GM12878 (cell line): ENCODE data around the gene KCNJ13. TPM values are rescaled to one million over a fixed set of nuclear protein-coding genes. Genes with fewer than 3 reads are reported as not detected.

Experiments
- ATAC-seq: fragments of 200-7000 bp; cut with Tn5 transposase; 3 replicates; pipeline ENCODE4 v1.9.1; 2020; ENCODE audit warnings: mild to moderate bottlenecking, moderate library complexity
- BruUV-seq: library from RNA; stranded (reverse); fragments of 400-500 nt; replicated peaks from 2 replicates; lab custom pipeline; 2021; lab: Mats Ljungman, UMichigan
- CTCF ChIA-PET: fragments of 300-600 bp; sonication (Branson Sonifier 250); formaldehyde crosslinking; extraction: SDS; loops from one replicate; lab custom pipeline; 2021; ENCODE audit warnings: inconsistent platforms; lab: Yijun Ruan, JAX
- POLR2A ChIA-PET: fragments of 350-600 bp; formaldehyde crosslinking; extraction: SDS; loops from one replicate; lab custom pipeline; 2021; ENCODE audit warnings: inconsistent platforms; lab: Charles Lee
- RAD21 ChIA-PET: fragments of 300-600 bp; sonication (Branson Sonifier 250); formaldehyde crosslinking; loops from one replicate; lab custom pipeline; 2023; ENCODE audit warnings: antibody characterized with exemption; ENCODE audit not compliant: unreplicated experiment; lab: Charles Lee
- SMC1A ChIA-PET: fragments of 300-600 bp; sonication (Branson Sonifier 250); formaldehyde crosslinking; loops from one replicate; lab custom pipeline; 2023; ENCODE audit not compliant: unreplicated experiment, uncharacterized antibody; lab: Charles Lee
- DNase-seq: peaks from one replicate; pipeline ENCODE4 v3.0.0-alpha.2; 2011; ENCODE audit warnings: low read depth, low spot score
- FAIRE-seq: peaks from 3 replicates; lab custom pipeline; 2011; peaks lifted over from hg19 to GRCh38; lab: Jason Lieb, UNC
- H2AFZ ChIP-seq: 2 replicates; pipeline ENCODE4 v1.6.0; 2011; ENCODE audit warnings: low read depth, low read length, control low read depth; ENCODE audit not compliant: control insufficient read depth
- H3K27ac ChIP-seq: 2 replicates; pipeline ENCODE4 v1.5.1; 2011; ENCODE audit warnings: control low read depth; ENCODE audit not compliant: control insufficient read depth, insufficient read depth
- H3K27me3 ChIP-seq, 2 experiments: replicated peaks in 1 of 2; 2 replicates each; pipeline versions ENCODE4 v1.6.0 to v1.6.1; 2011; ENCODE audit warnings: low read length in 1 of 2; ENCODE audit not compliant: control insufficient read depth in 2 of 2, insufficient read depth in 2 of 2
- H3K36me3 ChIP-seq, 2 experiments: 2 replicates each; pipeline ENCODE4 v1.5.1; 2011; ENCODE audit warnings: low read length in 1 of 2; ENCODE audit not compliant: control insufficient read depth in 2 of 2, insufficient read depth in 2 of 2
- H3K4me1 ChIP-seq: 2 replicates; pipeline ENCODE4 v1.6.1; 2011; ENCODE audit warnings: mild to moderate bottlenecking, low read length, moderate library complexity, mixed read lengths; ENCODE audit not compliant: control insufficient read depth, insufficient read depth
- H3K4me2 ChIP-seq: 2 replicates; pipeline ENCODE4 v1.6.0; 2011; ENCODE audit warnings: control low read depth; ENCODE audit not compliant: control insufficient read depth, insufficient read depth
- H3K4me3 ChIP-seq: fragments of 200-600 bp; sonication (generic); 2 replicates; pipeline ENCODE4 v1.5.1; 2016
- H3K79me2 ChIP-seq: 2 replicates; pipeline ENCODE4 v1.6.0; 2011; ENCODE audit warnings: low read length; ENCODE audit not compliant: control insufficient read depth, insufficient read depth
- H3K9ac ChIP-seq: 2 replicates; pipeline ENCODE4 v1.8.0; 2011; ENCODE audit warnings: low read length, control low read depth, mixed read lengths; ENCODE audit not compliant: control insufficient read depth, insufficient read depth
- H3K9me3 ChIP-seq: replicated peaks from 3 replicates; pipeline ENCODE4 v1.5.1; 2011; ENCODE audit warnings: mild to moderate bottlenecking, low read length; ENCODE audit not compliant: control insufficient read depth, insufficient read depth
- H4K20me1 ChIP-seq: 2 replicates; pipeline ENCODE4 v1.6.0; 2011; ENCODE audit not compliant: control insufficient read depth, insufficient read depth
- BHLHE40 ChIP-seq, 2 experiments: fragments of 450-650 bp in 1 of 2; IDR thresholded peaks; 2 replicates each; pipeline ENCODE4 v1.6.1; 2011 to 2017; ENCODE audit warnings: low read depth in 2 of 2, borderline replicate concordance in 1 of 2, improper control_type of control experiment in 1 of 2, low read length in 1 of 2, mild to moderate bottlenecking in 1 of 2
- JUNB ChIP-seq: IDR thresholded peaks from 2 replicates; pipeline ENCODE4 v1.6.1; 2016; ENCODE audit warnings: antibody characterized with exemption, mild to moderate bottlenecking
- MTA2 ChIP-seq: fragments of 450-650 bp; IDR thresholded peaks from 2 replicates; pipeline ENCODE4 v1.6.1; 2016; ENCODE audit warnings: low read depth, mild to moderate bottlenecking, moderate library complexity
- MTA3 ChIP-seq: IDR thresholded peaks from 2 replicates; pipeline ENCODE4 v1.6.1; 2012; ENCODE audit warnings: low read length, inconsistent platforms, borderline replicate concordance
- POLR2AphosphoS5 ChIP-seq: IDR thresholded peaks from 2 replicates; pipeline ENCODE4 v1.6.1; 2011; ENCODE audit warnings: mild to moderate bottlenecking, low read length, inconsistent platforms
- RAD21 ChIP-seq: IDR thresholded peaks from 2 replicates; pipeline ENCODE4 v1.6.1; 2011; ENCODE audit warnings: mild to moderate bottlenecking, low read depth, low read length, moderate library complexity; ENCODE audit not compliant: insufficient read depth
- WGBS: methylation state at CpG from one replicate; pipeline ENCODE4 v1.1.6; 2016; ENCODE audit warnings: low lambda C conversion rate; ENCODE audit not compliant: insufficient replicate concordance, insufficient coverage; ENCODE audit errors: missing lambda C conversion rate; 5-methylcytosine and 5-hydroxymethylcytosine counted together
- in situ Hi-C: fragments of 300-500 bp; cut with MboI; formaldehyde crosslinking; loops from 9 replicates; pipeline ENCODE4 v1.14.3; 2018; ENCODE audit warnings: mixed read lengths
- intact Hi-C: fragments of 100-400 bp; cut with micrococcal nuclease; formaldehyde crosslinking; loops from one replicate; pipeline ENCODE4 v1.14.2; 2022; ENCODE audit not compliant: unreplicated experiment
- polyA plus RNA-seq, 11 experiments: library from polyadenylated mRNA; depleted of rRNA in 4 of 11; unstranded in 6 of 11; stranded (reverse) in 5 of 11; fragments of >200 nt; fragmentation: Nextera tagmentation in 4 of 11; fragmentation: Illumina TruSeq in 1 of 11; extraction: Ambion mirVana in 4 of 11; extraction: Trizol in 1 of 11; gene quantifications; 1 replicate in 1 of 11; 2 replicates in 10 of 11; pipeline versions ENCODE4 v1.2.1 to v1.2.3, GENCODE V29; 2011 to 2016; ENCODE audit warnings: inconsistent platforms in 2 of 11, missing spikeins in 2 of 11, low read depth in 1 of 11
- total RNA-seq, 4 experiments: library from RNA; depleted of rRNA in 3 of 4; stranded (reverse); fragments of >200 nt in 3 of 4; fragmentation: Illumina TruSeq in 1 of 4; extraction: Trizol in 1 of 4; gene quantifications; 2 replicates each; pipeline versions ENCODE4 v1.2.1 to v1.2.3, GENCODE V29; 2013 to 2021
- TF ChIP-seq, protein P1 (sequence below): IDR thresholded peaks from 2 replicates; pipeline ENCODE4 v1.6.1; 2011; ENCODE audit warnings: borderline replicate concordance, low read depth, mild to moderate bottlenecking, moderate library complexity, mixed read lengths, low read length; ENCODE audit not compliant: insufficient read depth; ENCODE audit errors: extremely low read length

The KCNJ13 gene
- total and polyA plus RNA-seq, 10 of the 15 experiments (the other 5 are each of a cell fraction or from before 2014, with no cell fraction given): 0.24 to 0.68 (median 0.29) TPM; not detected in 7

DNA sequence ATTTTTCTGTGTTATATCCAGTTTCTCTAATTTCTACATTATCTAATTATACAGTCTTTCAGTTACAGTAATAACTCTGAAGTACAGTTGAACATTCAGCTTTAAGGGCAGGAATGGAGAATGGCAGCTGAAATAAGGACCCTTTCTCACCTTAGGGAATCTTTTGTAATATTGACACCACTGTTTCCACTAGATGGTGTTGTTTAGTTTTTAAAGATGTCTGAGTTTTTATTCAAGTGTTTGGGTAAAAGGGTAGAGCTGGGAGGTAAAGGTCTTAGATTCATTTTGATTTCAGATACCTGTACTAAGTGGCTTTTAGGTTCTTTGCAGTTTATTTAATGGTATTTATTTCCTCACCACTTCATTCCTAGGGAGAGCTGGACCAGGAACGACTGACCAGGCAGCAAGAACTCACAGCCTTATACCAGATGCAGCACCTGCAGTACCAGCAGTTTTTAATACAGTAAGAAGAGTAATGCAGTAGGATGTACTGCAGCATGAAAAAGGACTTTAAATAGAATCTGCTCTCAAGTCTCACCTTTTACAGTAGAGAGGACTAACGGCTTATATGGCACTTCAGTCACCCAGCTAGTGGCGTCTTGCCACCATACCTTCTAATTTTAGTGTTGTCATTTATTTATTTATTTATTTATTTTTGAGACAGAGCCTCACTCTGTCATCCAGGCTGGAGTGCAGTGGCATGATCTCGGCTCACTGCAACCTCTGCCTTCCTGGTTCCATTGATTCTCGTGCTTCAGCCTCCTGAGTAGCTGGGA, 33.2 kb upstream of the KCNJ13 start:
- ChIA-PET RAD21 (interaction anchor here (1.1 to 2.3 kb wide), 3 partner anchors 220 to 251 kb away, joined by 4 to 10 read pairs (median 4); partner anchors contain the start of gene INPP5D), POLR2A (interaction anchor here (0.5 kb wide), 1 partner anchor 489 kb away, joined by 8 read pairs; no protein-coding TSS in a partner anchor), CTCF (interaction anchor here (0.8 to 3.1 kb wide), 13 partner anchors 10 to 450 kb away, joined by 3 to 16 read pairs (median 4); partner anchors contain the start of gene ATG16L1)
- no peak overlapping the region for H2AFZ ChIP-seq
- no peaks in the 10 kb centered on the region for H3K79me2 ChIP-seq
- H3K4me1 ChIP-seq: no peaks in the 10 kb centered on the region
- FAIRE-seq (no peak), ATAC-seq (no peak), DNase-seq (no peak)
- H3K9ac ChIP-seq: no peak overlapping the region
- no peaks in the 10 kb centered on the region for H3K27me3 ChIP-seq
- intact Hi-C loops (no loop called here), in situ Hi-C loops (no loop called here)
- no peak overlapping the region for H3K4me3 ChIP-seq
- no peaks in the 10 kb centered on the region; the same call in 1 of the 2 replicates for H4K20me1 ChIP-seq
- 97% methylated on average over 5 of the region's 5 CpGs for WGBS
- BruUV-seq: no TSS peak
- H3K36me3 ChIP-seq: peaks cover 0 to 37% of the 10 kb centered on the region in 2 experiments; a peak in 3 of 4 replicates
- H3K4me2 ChIP-seq: no peak overlapping the region
- TF ChIP-seq JUNB: no peak
- no peak for TF ChIP-seq MTA3
- TF ChIP-seq RAD21: peak; percentile 4; the same call in 1 of the 2 replicates
- TF ChIP-seq MTA2: no peak
- TF ChIP-seq, all 136 proteins: peak for 1
- SMC1A ChIA-PET: interaction anchor here (0.8 to 2.1 kb wide), 10 partner anchors 9 to 441 kb away, joined by 3 to 7 read pairs (median 4); no protein-coding TSS in a partner anchor
- Histone ChIP-seq H3K27ac (no peak overlapping the region), H3K9me3 (no peaks in the 10 kb centered on the region)

DNA sequence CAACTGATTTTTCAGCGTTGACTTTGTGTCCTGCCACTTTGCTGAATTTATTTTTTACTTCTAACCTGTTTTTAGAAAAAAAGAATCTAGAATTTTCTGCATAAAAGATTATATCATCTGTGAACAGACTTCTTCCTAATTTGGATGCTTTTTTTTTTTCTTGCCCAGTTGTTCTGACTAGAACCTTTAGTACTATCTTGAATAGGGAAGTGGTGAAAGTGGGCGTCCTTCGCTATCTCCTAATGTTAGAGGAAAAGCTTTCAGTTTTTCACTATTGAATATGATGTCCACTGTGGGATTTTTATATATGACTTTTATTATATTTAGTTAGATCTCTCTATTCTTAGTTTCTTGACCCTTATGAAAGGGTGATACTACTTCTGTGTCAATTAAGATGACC, 25.7 kb upstream of the KCNJ13 start:
- H3K27ac ChIP-seq: no peak overlapping the region
- ATAC-seq (no peak), FAIRE-seq (no peak), DNase-seq (no peak)
- no peaks in the 10 kb centered on the region for H3K4me1 ChIP-seq
- RAD21 ChIA-PET: no interaction called here
- no peaks in the 10 kb centered on the region for H3K79me2 ChIP-seq
- H3K4me3 ChIP-seq: no peak overlapping the region
- H4K20me1 ChIP-seq: no peaks in the 10 kb centered on the region
- intact Hi-C loops: no loop called here
- peaks cover 2% of the 10 kb centered on the region; the same call in 2 of the 3 replicates for H3K9me3 ChIP-seq
- TF ChIP-seq BHLHE40 (IDR thresholded peaks at IDR 0.05; ENCODE audit: borderline replicate concordance in 1 of 2, low read depth in 2 of 2, low read length in 1 of 2): no peak
- TF ChIP-seq, protein P1, sequence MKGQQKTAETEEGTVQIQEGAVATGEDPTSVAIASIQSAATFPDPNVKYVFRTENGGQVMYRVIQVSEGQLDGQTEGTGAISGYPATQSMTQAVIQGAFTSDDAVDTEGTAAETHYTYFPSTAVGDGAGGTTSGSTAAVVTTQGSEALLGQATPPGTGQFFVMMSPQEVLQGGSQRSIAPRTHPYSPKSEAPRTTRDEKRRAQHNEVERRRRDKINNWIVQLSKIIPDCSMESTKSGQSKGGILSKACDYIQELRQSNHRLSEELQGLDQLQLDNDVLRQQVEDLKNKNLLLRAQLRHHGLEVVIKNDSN: no peak
- no peak for TF ChIP-seq POLR2AphosphoS5
- CTCF ChIA-PET: no interaction called here
- SMC1A ChIA-PET: no interaction called here
- H3K27me3 ChIP-seq: no peaks in the 10 kb centered on the region
- in situ Hi-C loops: no loop called here
- no peak overlapping the region for H3K9ac ChIP-seq
- no peak overlapping the region for H3K4me2 ChIP-seq
- H3K36me3 ChIP-seq: peaks cover 1 to 20% of the 10 kb centered on the region in 2 experiments
- no peak overlapping the region for H2AFZ ChIP-seq
- POLR2A ChIA-PET: no interaction called here
- no TSS peak for BruUV-seq
- WGBS: 98% methylated on average over 3 of the region's 3 CpGs
